T-helper 17 cell (primary cell): ENCODE measurements around the gene ASB9. TPM values are rescaled to one million over a fixed set of nuclear protein-coding genes. Genes with fewer than 3 reads are reported as not detected.
"Not testable (repeated sequence)": the region's sequence is repeated elsewhere in the genome, so short reads cannot be mapped to it uniquely, and the experiment has no call there.

Experiments
- ATAC-seq: fragments of 150-1000 bp; cut with Tn5 transposase; 2 replicates; pipeline ENCODE4 v1.10.0; 2021; ENCODE audit warnings: mild to moderate bottlenecking, moderate library complexity
- DNase-seq, 3 donors: peaks; one replicate each; pipeline versions ENCODE4 v3.0.0 to v3.0.0-alpha.2; 2020 to 2021
- H3K9me3 ChIP-seq: one replicate; pipeline ENCODE4 v1.7.0; 2013; ENCODE audit warnings: low read length, mild to moderate bottlenecking; ENCODE audit not compliant: control insufficient read depth, poor library complexity, severe bottlenecking
- H3K27ac Mint-ChIP-seq: one replicate; pipeline ENCODE4 v1.8.0; 2022; ENCODE audit warnings: mild to moderate bottlenecking, moderate library complexity, mixed read lengths
- H3K27me3 Mint-ChIP-seq: one replicate; pipeline ENCODE4 v1.8.0; 2022; ENCODE audit warnings: mixed read lengths
- H3K36me3 Mint-ChIP-seq: one replicate; pipeline ENCODE4 v1.8.0; 2022; ENCODE audit warnings: low read depth, mixed read lengths
- H3K4me1 Mint-ChIP-seq: one replicate; pipeline ENCODE4 v1.8.0; 2022; ENCODE audit warnings: mild to moderate bottlenecking, mixed read lengths
- H3K4me3 Mint-ChIP-seq: one replicate; pipeline ENCODE4 v1.8.0; 2022; ENCODE audit warnings: mild to moderate bottlenecking, moderate library complexity, mixed read lengths
- total RNA-seq, 4 donors: library from RNA in 2 of 4; stranded (reverse) in 2 of 4; gene quantifications; one replicate each; pipeline ENCODE4 v1.2.3 and lab custom pipeline; 2022 to 2026

Gene ASB9, protein sequence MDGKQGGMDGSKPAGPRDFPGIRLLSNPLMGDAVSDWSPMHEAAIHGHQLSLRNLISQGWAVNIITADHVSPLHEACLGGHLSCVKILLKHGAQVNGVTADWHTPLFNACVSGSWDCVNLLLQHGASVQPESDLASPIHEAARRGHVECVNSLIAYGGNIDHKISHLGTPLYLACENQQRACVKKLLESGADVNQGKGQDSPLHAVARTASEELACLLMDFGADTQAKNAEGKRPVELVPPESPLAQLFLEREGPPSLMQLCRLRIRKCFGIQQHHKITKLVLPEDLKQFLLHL
- total RNA-seq (not detected), total RNA-seq (lab: John Stamatoyannopoulos, UW) (0.08 to 0.12 reads per million in 2 donors)

DNA sequence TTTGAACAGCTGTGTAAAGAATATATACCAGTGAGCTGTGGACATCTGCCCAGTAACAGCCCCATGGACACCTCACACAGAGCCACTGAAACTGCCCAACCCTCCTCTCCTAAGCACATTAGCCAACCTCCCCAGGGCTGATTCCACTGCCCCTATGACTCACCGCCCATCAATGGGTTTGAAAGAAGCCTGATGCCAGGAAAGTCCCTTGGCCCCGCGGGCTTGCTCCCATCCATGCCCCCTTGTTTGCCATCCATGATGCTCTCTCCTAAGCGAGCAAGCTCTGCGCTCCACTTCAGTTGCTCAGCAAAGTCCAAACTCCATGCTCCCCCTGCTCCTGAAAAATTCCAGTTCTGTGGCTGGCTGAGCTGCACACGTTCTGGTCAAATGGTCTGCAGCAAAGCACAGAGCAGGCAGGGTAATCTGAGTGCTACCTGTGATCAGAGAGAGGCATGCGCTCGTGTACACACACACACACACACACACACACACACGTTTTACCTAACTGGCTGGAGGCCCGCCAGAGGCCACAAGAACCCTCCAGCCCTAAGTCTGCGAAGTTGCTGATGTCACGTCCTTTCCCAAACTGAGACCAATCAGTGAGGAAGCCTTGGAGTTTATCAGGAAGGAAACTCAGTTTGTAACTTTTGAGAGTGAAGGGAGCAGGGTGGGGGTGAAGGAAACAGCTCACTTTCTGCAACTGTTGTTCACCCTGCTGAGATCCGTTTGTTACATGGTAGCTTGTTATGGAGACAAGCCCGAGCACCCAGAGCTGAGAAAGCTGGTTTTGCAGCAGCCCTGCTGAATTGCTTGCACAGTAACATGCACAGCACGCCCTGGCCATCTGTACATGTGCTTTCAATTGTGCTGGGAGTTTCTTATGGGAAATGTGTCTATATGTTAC lies at the start of gene ASB9:
ASB9 (minus strand) TSS at position 466 of the 904 bp plus-strand sequence; CDS start at position 257, 209 bp downstream.
- ATAC-seq = peak; percentile 35
- no peaks in the 10 kb centered on the region for H3K9me3 ChIP-seq
- Mint-ChIP-seq H3K27me3 (no peaks in the 10 kb centered on the region), H3K27ac (no peak within 1 kb of the TSS), H3K4me1 (peaks cover 3% of the 10 kb centered on the region), H3K4me3 (peak within 1 kb of the TSS; percentile 19), H3K36me3 (no peaks in the 10 kb centered on the region)
- DNase-seq = no peak

DNA sequence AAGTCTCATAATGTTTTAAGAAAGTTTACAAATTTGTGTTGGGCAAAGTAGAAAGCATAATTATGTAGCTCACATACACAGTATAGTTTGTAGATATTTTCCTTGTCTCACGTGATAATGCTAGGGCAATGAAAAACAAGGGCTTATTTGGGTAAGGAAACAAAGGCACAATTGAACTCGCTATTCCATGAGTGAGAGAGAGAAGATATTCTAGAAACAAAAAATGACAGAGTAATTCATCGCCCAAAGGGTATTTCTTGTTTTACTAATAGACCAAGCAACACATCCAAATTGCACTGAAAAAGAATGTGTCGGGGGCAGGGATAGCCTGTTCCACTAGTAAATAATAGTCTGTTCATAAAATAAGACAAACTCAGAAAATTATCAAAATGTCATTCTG lies 49.2 kb upstream of the ASB9 start:
- no peaks in the 10 kb centered on the region for H3K36me3 Mint-ChIP-seq
- H3K27ac Mint-ChIP-seq = no peak overlapping the region
- no peaks in the 10 kb centered on the region for H3K9me3 ChIP-seq
- no peaks in the 10 kb centered on the region for H3K27me3 Mint-ChIP-seq
- no peaks in the 10 kb centered on the region for H3K4me1 Mint-ChIP-seq
- H3K4me3 Mint-ChIP-seq = no peak overlapping the region
- DNase-seq (no peak), ATAC-seq (no peak)

DNA sequence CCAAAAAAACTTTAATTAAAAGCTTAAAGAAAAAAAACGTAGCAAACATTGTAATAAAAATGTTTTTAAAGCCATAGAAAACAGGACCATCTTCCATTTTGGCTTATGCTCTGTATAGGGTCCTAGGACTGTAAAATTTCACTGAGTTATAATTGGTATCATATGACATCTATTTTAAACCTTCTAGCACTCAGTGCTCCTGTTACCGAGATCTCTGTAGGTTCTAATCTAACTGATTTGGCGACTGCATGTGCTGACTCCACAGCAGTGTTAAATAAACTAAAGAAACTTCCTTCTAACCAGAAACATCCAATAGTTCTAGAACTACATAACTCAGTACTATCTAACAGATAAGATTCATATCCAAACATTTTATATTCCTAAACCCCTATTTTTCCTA lies 45.6 kb upstream of the ASB9 start, which contains the start of gene ASB11:
ASB11 (minus strand) TSS at position 132 of the 400 bp plus-strand sequence; CDS start at position 97, 35 bp downstream.
- no peak for DNase-seq
- Mint-ChIP-seq H3K4me3 (no peak within 1 kb of the TSS), H3K36me3 (no peaks in the 10 kb centered on the region), H3K4me1 (no peaks in the 10 kb centered on the region), H3K27me3 (no peaks in the 10 kb centered on the region), H3K27ac (no peak within 1 kb of the TSS)
- ATAC-seq = no peak
- H3K9me3 ChIP-seq = no peaks in the 10 kb centered on the region

DNA sequence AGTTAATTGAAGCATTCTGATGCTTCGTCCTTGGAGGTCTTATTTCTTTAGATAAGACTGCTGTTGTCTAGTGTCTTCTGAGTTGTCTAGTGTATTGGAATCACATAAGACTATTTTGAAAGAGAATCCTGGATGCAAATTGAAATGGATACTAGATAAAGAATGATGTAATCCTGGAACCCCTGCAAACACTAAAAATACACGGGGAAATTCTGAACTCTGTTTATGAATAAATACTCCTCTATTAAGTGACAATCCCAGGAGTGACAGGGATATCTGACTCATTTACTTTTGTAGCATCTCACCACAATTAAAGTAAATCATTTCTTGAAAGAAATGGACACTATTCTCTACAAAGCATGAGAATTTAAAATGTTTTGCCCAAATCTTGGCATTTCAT lies 44.6 kb upstream of the ASB9 start:
- Mint-ChIP-seq H3K4me3 (no peak overlapping the region), H3K27me3 (no peaks in the 10 kb centered on the region), H3K4me1 (no peaks in the 10 kb centered on the region), H3K27ac (no peak overlapping the region), H3K36me3 (no peaks in the 10 kb centered on the region)
- DNase-seq (no peak), ATAC-seq (no peak)
- H3K9me3 ChIP-seq = no peaks in the 10 kb centered on the region

DNA sequence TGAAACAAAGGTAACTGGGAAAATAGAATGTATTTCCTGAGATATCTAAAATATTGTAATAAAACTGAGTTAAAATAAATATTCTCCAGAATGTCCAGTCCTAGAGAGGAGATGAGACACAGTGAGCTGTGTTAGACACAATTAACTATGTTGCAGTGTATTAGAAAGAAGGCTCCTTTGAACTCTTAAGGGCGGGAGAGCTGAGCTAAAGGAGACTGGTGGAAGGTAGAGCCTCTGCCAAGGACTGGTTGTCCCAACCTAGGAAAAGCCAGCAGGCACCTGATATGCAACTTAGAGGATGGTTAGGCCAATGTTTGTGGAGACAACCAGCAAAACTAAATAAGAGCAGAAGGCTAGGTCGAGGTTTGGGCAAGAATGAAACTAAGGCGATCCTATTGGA lies 41.2 kb upstream of the ASB9 start:
- Mint-ChIP-seq H3K36me3 (no peaks in the 10 kb centered on the region), H3K27ac (no peak overlapping the region), H3K4me3 (no peak overlapping the region), H3K27me3 (no peaks in the 10 kb centered on the region), H3K4me1 (no peaks in the 10 kb centered on the region)
- DNase-seq (no peak), ATAC-seq (no peak)
- H3K9me3 ChIP-seq = no peaks in the 10 kb centered on the region

DNA sequence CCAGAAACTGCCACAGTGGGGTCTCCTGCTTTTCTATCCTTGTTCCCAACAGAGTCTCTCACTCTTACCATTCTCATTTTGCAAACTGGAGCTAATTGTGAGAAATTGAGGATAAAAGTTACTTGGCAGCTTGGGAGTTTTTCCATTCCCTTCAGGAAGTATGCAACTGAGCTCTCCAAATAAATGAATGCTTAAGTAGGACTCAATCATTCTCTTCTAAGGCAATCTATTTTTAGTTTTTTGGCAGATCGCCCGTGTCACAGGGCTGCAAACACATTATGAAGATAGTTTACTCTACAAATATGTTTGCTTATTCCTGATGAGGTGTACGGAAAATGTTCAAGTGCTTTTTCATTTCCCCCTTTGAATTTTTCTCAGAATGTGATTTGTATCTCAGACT lies 40.2 kb upstream of the ASB9 start:
- H3K36me3 Mint-ChIP-seq = no peaks in the 10 kb centered on the region
- H3K4me3 Mint-ChIP-seq = no peak overlapping the region
- H3K9me3 ChIP-seq = no peaks in the 10 kb centered on the region
- ATAC-seq = no peak
- no peak for DNase-seq
- H3K4me1 Mint-ChIP-seq = no peaks in the 10 kb centered on the region
- no peaks in the 10 kb centered on the region for H3K27me3 Mint-ChIP-seq
- no peak overlapping the region for H3K27ac Mint-ChIP-seq

DNA sequence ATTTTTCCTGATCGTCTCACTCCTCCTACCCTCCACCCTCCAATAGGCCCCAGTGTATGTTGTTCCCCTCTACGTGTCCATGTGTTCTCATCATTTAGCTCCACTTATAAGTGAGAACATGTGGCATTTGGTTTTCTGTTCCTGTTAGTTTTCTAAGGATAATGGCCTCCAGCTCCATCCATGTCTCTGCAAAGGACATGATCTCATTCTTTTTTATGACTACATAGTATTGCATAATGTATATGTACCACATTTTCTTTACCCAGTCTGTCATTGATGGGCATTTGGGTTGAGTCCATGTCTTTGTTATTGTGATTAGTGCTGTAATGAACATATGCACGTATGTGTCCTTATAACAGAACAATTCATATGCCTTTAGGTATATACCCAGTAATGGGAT lies 36.0 kb upstream of the ASB9 start:
- H3K4me3 Mint-ChIP-seq, DNase-seq, H3K27ac Mint-ChIP-seq, H3K4me1 Mint-ChIP-seq, H3K9me3 ChIP-seq, H3K27me3 Mint-ChIP-seq, ATAC-seq, H3K36me3 Mint-ChIP-seq: not testable (repeated sequence)

DNA sequence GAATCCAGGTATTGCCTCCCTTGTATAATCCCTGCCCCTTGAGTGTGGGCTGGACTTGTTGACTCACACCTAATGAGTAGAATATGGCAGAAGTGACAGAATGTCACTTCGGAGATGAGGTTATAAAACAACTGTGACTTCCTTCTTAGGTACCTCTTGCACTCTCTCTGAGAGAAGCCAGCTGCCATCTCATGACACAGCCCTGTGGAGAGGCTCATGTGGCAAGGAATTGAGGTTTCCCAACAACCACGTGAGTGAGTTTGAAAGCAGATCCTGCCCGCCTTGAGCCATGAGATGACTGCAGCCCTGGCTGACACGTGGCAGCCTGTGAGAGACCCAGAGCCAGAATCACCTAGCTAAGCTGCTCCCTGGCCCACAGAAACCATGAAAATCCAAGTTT lies 32.0 kb upstream of the ASB9 start:
- H3K9me3 ChIP-seq = no peaks in the 10 kb centered on the region
- ATAC-seq (peak; percentile 25), DNase-seq (no peak)
- H3K4me3 Mint-ChIP-seq = no peak overlapping the region
- H3K27ac Mint-ChIP-seq = no peak overlapping the region
- H3K36me3 Mint-ChIP-seq = no peaks in the 10 kb centered on the region
- H3K4me1 Mint-ChIP-seq = peaks cover 2% of the 10 kb centered on the region
- no peaks in the 10 kb centered on the region for H3K27me3 Mint-ChIP-seq

DNA sequence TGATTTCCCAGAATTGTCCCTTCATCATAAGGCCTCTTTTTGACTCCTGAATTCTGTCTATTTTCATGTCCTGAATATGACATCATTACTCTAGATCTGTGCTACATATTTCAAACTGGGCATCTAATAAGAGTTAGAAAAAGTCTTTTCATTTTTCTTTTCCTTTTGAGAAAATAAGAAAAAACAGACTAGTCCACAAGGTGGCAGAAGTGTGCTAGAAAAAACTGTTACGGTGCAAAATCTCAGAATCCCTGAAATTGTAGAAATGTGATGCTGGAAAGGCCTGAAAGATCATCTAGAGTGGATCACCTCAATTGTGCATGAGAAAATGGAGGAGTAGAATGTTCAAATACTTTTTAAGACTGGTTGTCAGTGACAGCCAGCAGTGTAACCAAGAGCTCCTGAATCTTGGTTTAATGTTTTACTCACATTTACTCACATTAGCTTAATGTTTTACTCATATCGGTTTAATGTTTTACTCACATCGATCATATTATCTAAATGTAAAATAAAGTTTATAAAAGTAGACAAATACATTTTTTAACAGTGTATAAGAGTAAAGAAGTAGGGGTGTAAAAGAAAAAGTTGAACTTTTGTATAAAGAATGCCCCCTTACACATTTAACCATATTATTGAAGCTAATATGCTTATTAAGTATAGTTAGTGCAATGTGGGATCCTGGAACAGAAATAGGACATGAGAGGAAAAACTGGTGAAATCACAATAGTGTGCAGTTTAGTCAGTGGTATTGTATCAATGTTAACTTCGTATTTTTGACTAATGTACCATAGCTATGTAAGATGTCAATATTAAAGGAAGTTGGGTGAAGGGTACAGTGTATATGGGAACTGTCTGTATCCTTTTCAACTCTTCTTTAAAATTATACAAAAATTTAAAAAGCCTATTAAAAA lies 30.3 kb upstream of the ASB9 start:
- ATAC-seq (no peak), DNase-seq (no peak)
- no peak overlapping the region for H3K27ac Mint-ChIP-seq
- H3K9me3 ChIP-seq = no peaks in the 10 kb centered on the region
- H3K4me1 Mint-ChIP-seq = peaks cover 2% of the 10 kb centered on the region
- no peaks in the 10 kb centered on the region for H3K36me3 Mint-ChIP-seq
- no peaks in the 10 kb centered on the region for H3K27me3 Mint-ChIP-seq
- no peak overlapping the region for H3K4me3 Mint-ChIP-seq

DNA sequence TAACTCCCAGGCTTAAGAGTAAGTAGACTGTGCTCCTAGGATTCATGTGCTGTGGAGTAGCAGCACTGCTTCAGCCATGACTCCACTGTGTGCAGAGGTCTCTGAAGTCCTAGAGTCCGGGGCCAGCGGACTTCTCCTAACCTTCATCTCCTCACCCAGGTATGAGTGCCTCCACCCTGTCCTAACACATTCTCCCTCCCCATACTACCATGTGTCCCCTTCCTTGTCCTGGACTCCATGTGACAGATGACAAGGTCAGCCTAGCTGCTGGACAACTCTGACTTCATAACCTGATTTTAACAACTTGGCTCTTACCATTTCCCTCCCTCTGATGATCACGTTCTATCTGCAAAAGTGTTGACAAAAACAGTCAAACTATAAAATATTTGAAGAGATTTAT lies 28.9 kb upstream of the ASB9 start:
- no peaks in the 10 kb centered on the region for H3K9me3 ChIP-seq
- Mint-ChIP-seq H3K27me3 (no peaks in the 10 kb centered on the region), H3K27ac (no peak overlapping the region), H3K4me1 (peaks cover 2% of the 10 kb centered on the region), H3K4me3 (no peak overlapping the region), H3K36me3 (no peaks in the 10 kb centered on the region)
- no peak for ATAC-seq
- no peak for DNase-seq

DNA sequence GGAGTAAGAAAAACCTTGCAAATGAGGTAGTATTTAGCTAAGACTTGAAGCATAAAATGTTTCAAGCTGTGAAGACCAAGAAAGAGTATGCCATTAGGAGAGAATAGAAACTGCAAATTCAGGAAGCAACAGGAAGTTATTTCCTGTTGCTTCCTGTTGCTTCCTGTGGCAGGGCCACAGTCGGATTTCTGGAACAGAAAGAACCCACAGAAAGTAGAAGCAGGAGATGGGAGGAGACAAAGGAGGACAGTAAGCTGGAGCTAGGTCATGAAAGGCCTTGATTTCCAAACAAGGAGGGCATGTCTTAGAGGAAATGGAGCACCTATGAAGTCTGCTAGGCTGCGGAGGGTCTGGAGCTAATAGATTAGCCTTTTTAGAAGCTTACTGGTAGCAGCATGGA lies 28.3 kb upstream of the ASB9 start:
- ATAC-seq (no peak), DNase-seq (no peak)
- H3K4me3 Mint-ChIP-seq = no peak overlapping the region
- H3K36me3 Mint-ChIP-seq = no peaks in the 10 kb centered on the region
- no peak overlapping the region for H3K27ac Mint-ChIP-seq
- H3K9me3 ChIP-seq = no peaks in the 10 kb centered on the region
- H3K27me3 Mint-ChIP-seq = no peaks in the 10 kb centered on the region
- peaks cover 2% of the 10 kb centered on the region for H3K4me1 Mint-ChIP-seq

DNA sequence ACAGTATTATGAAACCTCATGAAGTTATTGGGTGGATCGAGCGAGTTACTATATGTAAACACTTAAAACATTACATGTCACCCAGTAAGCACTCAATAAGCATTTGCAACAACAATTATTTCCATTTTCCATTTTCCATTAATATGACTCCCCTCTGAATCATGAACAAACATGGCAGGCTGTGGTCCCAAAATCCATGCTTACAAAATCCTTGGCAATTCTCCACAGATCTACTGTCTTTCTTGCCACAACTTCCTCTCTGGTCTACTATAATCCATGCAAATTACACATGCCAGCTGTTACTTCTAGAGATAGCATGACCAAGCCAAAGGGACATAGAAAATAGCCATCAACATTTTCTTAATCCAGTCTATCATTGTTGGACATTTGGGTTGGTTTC lies 23.6 kb upstream of the ASB9 start:
- H3K27me3 Mint-ChIP-seq = no peaks in the 10 kb centered on the region
- H3K27ac Mint-ChIP-seq = no peak overlapping the region
- no peaks in the 10 kb centered on the region for H3K9me3 ChIP-seq
- no peak overlapping the region for H3K4me3 Mint-ChIP-seq
- DNase-seq (no peak), ATAC-seq (no peak)
- H3K4me1 Mint-ChIP-seq = peaks cover 2% of the 10 kb centered on the region
- H3K36me3 Mint-ChIP-seq = no peaks in the 10 kb centered on the region

DNA sequence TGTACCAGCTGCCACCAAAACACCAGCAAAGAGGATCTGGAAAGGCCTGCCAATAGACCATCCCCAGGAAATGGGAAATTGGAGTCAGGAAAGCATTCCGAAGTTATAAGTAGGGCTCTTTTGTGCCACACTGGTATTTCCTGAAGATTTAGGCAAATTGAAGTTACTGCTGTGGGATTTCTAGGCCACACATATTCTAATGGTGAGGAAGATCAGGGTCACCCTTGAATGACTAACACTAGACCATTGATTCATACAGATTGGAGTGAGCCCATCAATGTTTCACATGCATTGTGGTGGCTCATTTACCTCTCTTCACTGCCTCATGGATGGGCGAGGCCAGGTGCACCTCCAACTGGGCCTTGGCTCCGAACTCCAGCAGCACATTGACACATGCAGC lies 23.0 kb upstream of the ASB9 start:
- no peaks in the 10 kb centered on the region for H3K4me1 Mint-ChIP-seq
- H3K27me3 Mint-ChIP-seq = no peaks in the 10 kb centered on the region

More for the DNA sequence above, 23.0 kb upstream of the ASB9 start:
- DNase-seq (no peak), ATAC-seq (no peak)
- Mint-ChIP-seq H3K4me3 (no peak overlapping the region), H3K27ac (no peak overlapping the region), H3K36me3 (no peaks in the 10 kb centered on the region)
- H3K9me3 ChIP-seq = no peaks in the 10 kb centered on the region
